Upper lobe of right lung (tissue), 1 donor: Measurements from ENCODE around the gene HSD17B1. TPM values are rescaled to one million over a fixed set of nuclear protein-coding genes. Genes with fewer than 3 reads are reported as not detected.
A peak's percentile ranks its signal among the peaks of the same experiment; 100 is the strongest.

Experiments used
- ATAC-seq: fragments of 200-7000 bp; cut with Tn5 transposase; one replicate; pipeline ENCODE4 v1.9.1; 2020; ENCODE audit warnings: mild to moderate bottlenecking, moderate library complexity
- DNase-seq: peaks from one replicate; pipeline ENCODE4 v3.0.0-alpha.2; 2020
- H3K27ac ChIP-seq: fragments of 200-600 bp; one replicate; pipeline ENCODE4 v1.8.0; 2022
- H3K27me3 ChIP-seq: fragments of 200-600 bp; one replicate; pipeline ENCODE4 v1.8.0; 2022; ENCODE audit warnings: mild to moderate bottlenecking
- H3K36me3 ChIP-seq: fragments of 200-600 bp; one replicate; pipeline ENCODE4 v1.8.0; 2022
- H3K4me1 ChIP-seq: fragments of 200-600 bp; one replicate; pipeline ENCODE4 v1.8.0; 2022
- H3K4me3 ChIP-seq: fragments of 200-600 bp; one replicate; pipeline ENCODE4 v1.8.0; 2022; ENCODE audit warnings: mild to moderate bottlenecking
- H3K9me3 ChIP-seq: fragments of 200-600 bp; one replicate; pipeline ENCODE4 v1.8.0; 2022
- intact Hi-C: fragments of 100-400 bp; cut with DNase I; formaldehyde crosslinking; loops from one replicate; pipeline ENCODE4 v1.11.0; 2022
- total RNA-seq: library from RNA; stranded (reverse); fragmentation: NEBNext Ultra II Directional; extraction: Animal tissue kit (Norgen Biotek cat#: 25700); gene quantifications from one replicate; pipeline ENCODE4 v1.2.1, GENCODE V29; 2021
- TF ChIP-seq, protein P1 (sequence below): fragments of 200-600 bp; IDR thresholded peaks from one replicate; pipeline ENCODE4 v1.8.0; 2022; ENCODE audit warnings: antibody characterized with exemption
- donor health status: DM: no; HTN: yes; CAD: no; lungs with severe emphysema.

HSD17B1 gene
- total RNA-seq, 1 donor from 2014 or later: 1.4 TPM

DNA sequence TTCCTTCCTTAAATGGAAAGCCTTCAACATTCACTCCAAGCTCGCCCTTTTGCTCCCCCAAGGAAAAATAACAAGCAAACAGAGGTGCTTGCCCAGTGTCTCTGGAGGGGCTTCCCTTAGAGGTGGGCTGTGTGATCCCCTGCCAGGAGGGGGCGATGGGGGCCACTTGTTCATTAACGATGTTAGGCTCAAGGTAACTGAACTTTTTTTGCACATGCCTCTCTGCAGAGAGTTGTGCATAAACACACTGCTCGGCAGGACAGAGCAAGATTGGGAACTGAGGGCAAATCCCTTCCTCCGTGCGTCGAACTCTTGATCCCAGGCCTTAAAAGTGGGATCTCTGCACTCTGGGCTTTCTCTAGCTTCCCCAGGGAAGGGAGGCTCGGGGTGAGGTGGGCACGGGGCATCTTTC lies 32.2 kb upstream of the HSD17B1 start:
- intact Hi-C loops: no loop called here
- DNase-seq (no peak), ATAC-seq (no peak)
- TF ChIP-seq, protein P1, sequence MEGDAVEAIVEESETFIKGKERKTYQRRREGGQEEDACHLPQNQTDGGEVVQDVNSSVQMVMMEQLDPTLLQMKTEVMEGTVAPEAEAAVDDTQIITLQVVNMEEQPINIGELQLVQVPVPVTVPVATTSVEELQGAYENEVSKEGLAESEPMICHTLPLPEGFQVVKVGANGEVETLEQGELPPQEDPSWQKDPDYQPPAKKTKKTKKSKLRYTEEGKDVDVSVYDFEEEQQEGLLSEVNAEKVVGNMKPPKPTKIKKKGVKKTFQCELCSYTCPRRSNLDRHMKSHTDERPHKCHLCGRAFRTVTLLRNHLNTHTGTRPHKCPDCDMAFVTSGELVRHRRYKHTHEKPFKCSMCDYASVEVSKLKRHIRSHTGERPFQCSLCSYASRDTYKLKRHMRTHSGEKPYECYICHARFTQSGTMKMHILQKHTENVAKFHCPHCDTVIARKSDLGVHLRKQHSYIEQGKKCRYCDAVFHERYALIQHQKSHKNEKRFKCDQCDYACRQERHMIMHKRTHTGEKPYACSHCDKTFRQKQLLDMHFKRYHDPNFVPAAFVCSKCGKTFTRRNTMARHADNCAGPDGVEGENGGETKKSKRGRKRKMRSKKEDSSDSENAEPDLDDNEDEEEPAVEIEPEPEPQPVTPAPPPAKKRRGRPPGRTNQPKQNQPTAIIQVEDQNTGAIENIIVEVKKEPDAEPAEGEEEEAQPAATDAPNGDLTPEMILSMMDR: peak; percentile 25
- Histone ChIP-seq H3K27me3 (no peaks in the 10 kb centered on the region), H3K9me3 (no peaks in the 10 kb centered on the region), H3K36me3 (peaks cover 14% of the 10 kb centered on the region), H3K4me3 (no peak overlapping the region), H3K4me1 (peaks cover 71% of the 10 kb centered on the region), H3K27ac (peak overlapping the region; percentile 81)

DNA sequence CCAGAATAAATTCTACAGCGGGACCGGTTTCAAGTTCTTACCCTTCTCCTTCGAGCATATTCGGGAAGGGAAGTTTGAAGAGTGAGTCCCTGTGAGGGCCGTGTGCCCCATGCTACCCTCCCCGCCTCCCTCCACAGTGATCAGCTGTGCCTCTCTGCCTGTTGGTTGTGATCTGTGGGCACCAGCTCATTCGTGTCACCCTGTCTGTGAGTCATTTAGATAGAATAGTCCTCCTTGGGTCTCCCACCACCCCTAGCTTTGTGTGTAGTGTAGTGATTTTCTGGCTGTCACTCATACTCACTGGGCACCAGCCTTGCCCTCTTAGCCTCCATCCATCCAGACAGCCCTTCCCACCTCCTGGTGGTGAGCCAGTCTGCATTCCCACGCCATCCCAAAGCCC lies 31.7 kb upstream of the HSD17B1 start:
- TF ChIP-seq, protein P1: no peak
- intact Hi-C loops: no loop called here
- ATAC-seq (no peak), DNase-seq (no peak)
- Histone ChIP-seq H3K9me3 (no peaks in the 10 kb centered on the region), H3K4me3 (no peak overlapping the region), H3K4me1 (peaks cover 76% of the 10 kb centered on the region), H3K27me3 (no peaks in the 10 kb centered on the region), H3K36me3 (peaks cover 14% of the 10 kb centered on the region), H3K27ac (peak overlapping the region; percentile 81)

DNA sequence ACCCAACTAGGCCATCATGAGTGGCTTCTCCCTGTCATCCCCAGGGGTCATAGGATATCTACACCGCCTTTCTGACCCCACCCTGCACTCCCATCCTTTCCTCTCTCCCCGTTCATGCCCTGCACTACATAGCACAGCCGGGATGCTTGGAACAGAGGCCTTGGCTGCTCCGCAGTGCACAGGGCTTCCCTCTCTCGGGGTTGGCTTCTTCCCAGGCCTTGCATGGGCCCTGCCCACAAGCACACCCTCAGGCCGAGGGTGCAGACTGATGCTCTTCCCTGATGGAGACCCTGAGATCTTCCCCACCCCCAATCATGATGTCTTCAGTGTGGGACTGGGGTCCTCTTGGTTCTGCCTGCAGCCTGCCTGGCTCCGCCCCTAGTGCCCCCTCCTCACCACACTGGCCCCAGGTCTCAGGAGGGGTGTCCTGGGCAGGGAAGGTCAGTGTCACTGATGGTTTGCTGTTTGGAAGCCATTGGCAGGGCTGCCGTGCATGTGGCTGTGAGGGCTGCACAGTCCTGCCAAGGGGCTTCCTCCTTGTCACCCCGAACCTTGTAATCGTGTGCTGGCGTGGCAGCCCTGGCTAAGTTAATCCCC lies 31.0 kb upstream of the HSD17B1 start:
- peaks cover 80% of the 10 kb centered on the region for H3K4me1 ChIP-seq
- no peaks in the 10 kb centered on the region for H3K9me3 ChIP-seq
- peaks cover 10% of the 10 kb centered on the region for H3K36me3 ChIP-seq
- DNase-seq (no peak), ATAC-seq (no peak)
- peak overlapping the region; percentile 81 for H3K27ac ChIP-seq
- H3K27me3 ChIP-seq: no peaks in the 10 kb centered on the region
- TF ChIP-seq, protein P1: no peak
- intact Hi-C loops: no loop called here
- H3K4me3 ChIP-seq: no peak overlapping the region

DNA sequence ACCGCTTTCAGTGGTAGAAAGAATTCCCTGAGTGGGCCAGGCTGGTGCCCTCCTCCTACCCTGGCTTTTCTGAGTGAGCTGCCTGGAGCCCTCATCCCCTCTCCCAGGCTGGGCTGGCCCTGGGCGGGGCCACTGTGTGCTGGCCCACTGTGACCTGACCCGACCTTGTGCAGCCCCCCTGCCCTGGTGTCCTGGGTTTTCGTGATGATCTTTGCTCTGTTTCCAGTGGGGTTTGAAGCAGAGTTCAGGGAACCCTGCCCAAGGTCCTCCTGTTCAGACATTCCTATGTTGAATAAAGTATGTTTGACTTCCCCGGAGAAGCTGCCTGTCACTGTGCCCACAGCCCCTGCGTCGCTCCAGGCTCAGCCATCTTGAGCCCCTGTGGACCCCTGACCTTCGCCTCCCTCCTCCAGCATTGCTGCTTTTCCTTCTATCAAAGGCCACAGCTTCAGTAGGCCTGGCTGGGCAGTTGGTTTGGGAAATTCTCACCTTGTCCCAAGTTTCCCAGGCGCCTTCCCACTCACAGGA lies 30.4 kb upstream of the HSD17B1 start:
- H3K9me3 ChIP-seq: no peaks in the 10 kb centered on the region
- no peak for DNase-seq
- H3K4me3 ChIP-seq: no peak overlapping the region
- H3K4me1 ChIP-seq: peaks cover 79% of the 10 kb centered on the region
- intact Hi-C loops: no loop called here
- TF ChIP-seq, protein P1: no peak
- ATAC-seq: no peak
- H3K27ac ChIP-seq: peak overlapping the region; percentile 81
- H3K27me3 ChIP-seq: no peaks in the 10 kb centered on the region
- H3K36me3 ChIP-seq: peaks cover 8% of the 10 kb centered on the region

DNA sequence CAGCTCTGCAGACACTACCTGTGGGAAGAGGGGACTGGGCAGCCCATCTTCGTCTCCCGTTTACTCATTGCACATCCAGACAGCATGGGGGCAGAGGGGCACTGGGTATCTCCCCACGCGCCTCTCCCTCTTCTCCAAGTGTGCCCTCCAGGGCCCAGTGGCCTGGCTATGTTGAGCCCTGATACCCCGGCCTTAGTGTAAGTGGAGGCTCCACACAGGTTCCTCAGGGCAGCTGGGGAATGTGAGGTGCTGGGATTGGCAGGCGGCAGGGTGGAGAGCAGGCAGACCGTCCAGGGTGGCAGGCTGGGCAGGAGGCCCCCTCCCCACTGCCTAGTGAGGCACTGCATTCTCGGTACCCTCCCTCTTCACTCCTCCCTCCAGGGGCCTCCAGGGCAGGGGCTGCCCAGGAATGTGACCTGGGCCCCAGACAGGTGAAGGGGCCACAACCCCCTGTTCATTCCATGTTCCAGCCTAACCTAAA lies 29.9 kb upstream of the HSD17B1 start:
- ATAC-seq (no peak), DNase-seq (no peak)
- Histone ChIP-seq H3K27me3 (no peaks in the 10 kb centered on the region), H3K9me3 (no peaks in the 10 kb centered on the region), H3K27ac (peak overlapping the region; percentile 81), H3K4me1 (peaks cover 73% of the 10 kb centered on the region), H3K36me3 (peaks cover 8% of the 10 kb centered on the region), H3K4me3 (no peak overlapping the region)
- TF ChIP-seq, protein P1: no peak
- intact Hi-C loops: no loop called here
